ENCODE results near the gene UBL3. TPM values are rescaled to one million over a fixed set of nuclear protein-coding genes. Genes with fewer than 3 reads are reported as not detected.

The UBL3 gene
- polyA plus RNA-seq, 1 experiment = 24.7 TPM

- no peaks in the 10 kb centered on the region for H3K27me3 ChIP-seq (ENCODE audit: control insufficient read depth, insufficient read depth, low read length)
- DNase-seq (ENCODE audit: low read depth, low spot score) = no peak
- H3K4me3 ChIP-seq (ENCODE audit: low read depth, low read length) = no peak overlapping the region
- H3K9me3 ChIP-seq (ENCODE audit: control insufficient read depth, insufficient read depth, low read length) = no peaks in the 10 kb centered on the region
- H3K27ac ChIP-seq (ENCODE audit: low read depth, low read length) = no peak overlapping the region
- TF ChIP-seq CTCF (IDR thresholded peaks at IDR 0.05; ENCODE audit: low read depth, low read length) = no peak
- POLR2A ChIA-PET = no interaction called here
- CTCF ChIA-PET = interaction anchor here (1.4 to 2.1 kb wide), 3 partner anchors 15 to 296 kb away, joined by 3 to 6 read pairs (median 4); no protein-coding TSS in a partner anchor
These were observed 31.3 kb downstream of the UBL3 start for GRCh38 chr13:29819143-29819542.

- no peaks in the 10 kb centered on the region for H3K27me3 ChIP-seq (ENCODE audit: control insufficient read depth, insufficient read depth, low read length)
- no peak overlapping the region for H3K27ac ChIP-seq (ENCODE audit: low read depth, low read length)
- H3K9me3 ChIP-seq (ENCODE audit: control insufficient read depth, insufficient read depth, low read length) = no peaks in the 10 kb centered on the region
- no peak overlapping the region for H3K4me3 ChIP-seq (ENCODE audit: low read depth, low read length)
- CTCF ChIA-PET = interaction anchor here (0.5 to 2.0 kb wide), 6 partner anchors 46 to 346 kb away, joined by 3 to 6 read pairs (median 4); no protein-coding TSS in a partner anchor
- POLR2A ChIA-PET = no interaction called here
- no peak for DNase-seq (ENCODE audit: low read depth, low spot score)
- no peak for TF ChIP-seq CTCF (IDR thresholded peaks at IDR 0.05; ENCODE audit: low read depth, low read length)
These were observed 32.6 kb downstream of the UBL3 start for GRCh38 chr13:29817604-29818378.

GRCh38 chr13:29816715-29817114 is 33.7 kb downstream of the UBL3 start:
- Histone ChIP-seq H3K9me3 (ENCODE audit: control insufficient read depth, insufficient read depth, low read length) (no peaks in the 10 kb centered on the region), H3K4me3 (ENCODE audit: low read depth, low read length) (no peak overlapping the region), H3K27me3 (ENCODE audit: control insufficient read depth, insufficient read depth, low read length) (no peaks in the 10 kb centered on the region), H3K27ac (ENCODE audit: low read depth, low read length) (no peak overlapping the region)
- no peak for DNase-seq (ENCODE audit: low read depth, low spot score)
- no peak for TF ChIP-seq CTCF (IDR thresholded peaks at IDR 0.05; ENCODE audit: low read depth, low read length)
- ChIA-PET POLR2A (no interaction called here), CTCF (interaction anchor here (1.7 kb wide), 1 partner anchor 296 kb away, joined by 6 read pairs; no protein-coding TSS in a partner anchor)

GRCh38 chr13:29815336-29815735 is 35.1 kb downstream of the UBL3 start:
- Histone ChIP-seq H3K27me3 (ENCODE audit: control insufficient read depth, insufficient read depth, low read length) (no peaks in the 10 kb centered on the region), H3K4me3 (ENCODE audit: low read depth, low read length) (no peak overlapping the region), H3K9me3 (ENCODE audit: control insufficient read depth, insufficient read depth, low read length) (no peaks in the 10 kb centered on the region), H3K27ac (ENCODE audit: low read depth, low read length) (no peak overlapping the region)
- POLR2A ChIA-PET = no interaction called here
- no peak for DNase-seq (ENCODE audit: low read depth, low spot score)
- no peak for TF ChIP-seq CTCF (IDR thresholded peaks at IDR 0.05; ENCODE audit: low read depth, low read length)
- CTCF ChIA-PET = interaction anchor here (1.1 to 1.2 kb wide), 2 partner anchors 24 to 44 kb away, joined by 3 read pairs; no protein-coding TSS in a partner anchor

- TF ChIP-seq CTCF (IDR thresholded peaks at IDR 0.05; ENCODE audit: low read depth, low read length) = no peak
- Histone ChIP-seq H3K27ac (ENCODE audit: low read depth, low read length) (no peak overlapping the region), H3K9me3 (ENCODE audit: control insufficient read depth, insufficient read depth, low read length) (no peaks in the 10 kb centered on the region), H3K4me3 (ENCODE audit: low read depth, low read length) (no peak overlapping the region), H3K27me3 (ENCODE audit: control insufficient read depth, insufficient read depth, low read length) (no peaks in the 10 kb centered on the region)
- CTCF ChIA-PET = interaction anchor here (0.9 kb wide), 1 partner anchor 322 kb away, joined by 3 read pairs; no protein-coding TSS in a partner anchor
- POLR2A ChIA-PET = no interaction called here
- no peak for DNase-seq (ENCODE audit: low read depth, low spot score)
These were observed 39.5 kb downstream of the UBL3 start for GRCh38 chr13:29810898-29811297.
